Activated T-cell treated with anti-CD3 and anti-CD28 coated beads for 1 hour (primary cell): Measurements from ENCODE around the gene PGR.

Experiments
- DNase-seq: peaks from one replicate; pipeline ENCODE4 v3.0.0-alpha.2; 2020; ENCODE audit warnings: low read depth

Gene PGR

GRCh38 chr11:101008961-101009689, 120.5 kb downstream of the PGR start:
- DNase-seq = no peak

- no peak for DNase-seq
These were observed 126.1 kb downstream of the PGR start for GRCh38 chr11:101003468-101003867.

GRCh38 chr11:100999756-101000155, 129.9 kb downstream of the PGR start:
- no peak for DNase-seq

GRCh38 chr11:100994966-100995365, 134.6 kb downstream of the PGR start:
- no peak for DNase-seq

- DNase-seq = no peak
These were observed 138.1 kb downstream of the PGR start for GRCh38 chr11:100991541-100991940.

GRCh38 chr11:100990931-100991330, 138.7 kb downstream of the PGR start:
- DNase-seq = no peak

GRCh38 chr11:100984668-100985067, 144.9 kb downstream of the PGR start:
- no peak for DNase-seq

GRCh38 chr11:100981196-100981824, 148.3 kb downstream of the PGR start:
- no peak for DNase-seq

- DNase-seq = no peak
These were observed 149.5 kb downstream of the PGR start for GRCh38 chr11:100980156-100980555.
